T-helper 9 cell (primary cell): ENCODE data around the gene SFI1.
A peak's percentile ranks its signal among the peaks of the same experiment; 100 is the strongest.
"Not testable (repeated sequence)": the region's sequence is repeated elsewhere in the genome, so short reads cannot be mapped to it uniquely, and the experiment has no call there.

ENCODE experiments used
- DNase-seq: peaks from one replicate; pipeline ENCODE4 v3.0.0-alpha.2; 2020

SFI1 gene

GRCh38 chr22:31647066-31647465 lies 150.7 kb downstream of the SFI1 start:
- no peak for DNase-seq

- no peak for DNase-seq
Observed at GRCh38 chr22:31647523-31648320, 151.4 kb downstream of the SFI1 start.

GRCh38 chr22:31650391-31650790 lies 154.1 kb downstream of the SFI1 start:
- no peak for DNase-seq

- no peak for DNase-seq
Observed at GRCh38 chr22:31651664-31652063, 155.3 kb downstream of the SFI1 start.

- no peak for DNase-seq
Observed at GRCh38 chr22:31652088-31652487, 155.8 kb downstream of the SFI1 start.

- no peak for DNase-seq
Observed at GRCh38 chr22:31652911-31653684, 156.8 kb downstream of the SFI1 start.

- DNase-seq = no peak
Observed at GRCh38 chr22:31653944-31654343, 157.6 kb downstream of the SFI1 start.

- DNase-seq = no peak
Observed at GRCh38 chr22:31654408-31654807, 158.1 kb downstream of the SFI1 start.

GRCh38 chr22:31659246-31659645 lies 162.9 kb downstream of the SFI1 start:
- no peak for DNase-seq

- not testable (repeated sequence) for DNase-seq
Observed at GRCh38 chr22:31660860-31661341, 164.6 kb downstream of the SFI1 start.

GRCh38 chr22:31661851-31662667 lies 165.7 kb downstream of the SFI1 start, which contains the start of gene PISD:
Gene PISD, minus strand, starts transcription at chr22:31662215. Its CDS starts 7 bp downstream, at chr22:31662208.
- peak; percentile 95 for DNase-seq

- DNase-seq = no peak
Observed at GRCh38 chr22:31662668-31663037, 166.3 kb downstream of the SFI1 start.
